GM21528 (cell line): ENCODE measurements around the gene SMIM36.
"Not testable (repeated sequence)": the region's sequence is repeated elsewhere in the genome, so short reads cannot be mapped to it uniquely, and the experiment has no call there.

Experiments used
- ATAC-seq: cut with Tn5 transposase; IDR thresholded peaks from one replicate; pipeline ENCODE4 v1.9.1; 2021; ENCODE audit warnings: mild to moderate bottlenecking, moderate library complexity; ENCODE audit not compliant: unreplicated experiment, low FRiP score

SMIM36 gene

DNA sequence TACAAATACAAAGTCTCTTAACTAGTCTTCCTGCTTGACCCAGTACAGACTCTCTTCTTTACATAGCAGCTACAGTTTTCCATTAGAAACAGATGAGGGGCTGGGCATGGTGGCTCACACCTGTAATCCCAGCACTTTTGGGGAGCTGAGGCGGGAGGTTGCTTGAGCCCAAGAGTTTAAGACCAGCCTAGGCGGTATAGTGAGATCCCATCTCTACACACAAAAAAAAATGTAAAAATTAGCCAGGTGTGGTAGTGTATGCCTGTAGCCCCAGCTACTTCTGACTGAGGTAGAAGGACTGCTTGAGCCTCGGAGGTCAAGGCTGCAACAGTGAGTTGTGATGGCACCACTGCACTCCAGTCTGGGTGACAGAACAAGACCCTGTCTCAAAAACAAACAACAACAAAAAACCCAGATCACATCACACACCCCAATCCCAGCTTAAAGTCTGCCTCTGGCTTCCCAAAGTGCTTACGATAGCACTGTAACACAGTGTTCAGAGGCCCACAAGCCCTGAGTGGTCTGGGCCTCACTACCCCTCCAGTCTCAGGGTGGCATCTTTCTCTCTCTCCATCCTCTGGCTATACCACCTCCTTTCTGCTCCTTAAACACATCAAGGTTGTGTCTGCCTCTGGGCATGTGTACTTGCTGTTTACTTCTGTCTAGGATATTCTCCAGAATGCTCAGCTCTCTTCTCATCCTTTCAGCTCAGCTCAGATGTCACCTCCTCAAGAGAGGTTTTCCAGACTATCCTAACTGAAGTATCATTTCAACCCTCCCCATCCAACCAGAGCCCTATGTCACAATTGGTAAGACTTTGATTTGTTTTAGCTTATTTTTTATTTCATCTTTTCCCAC lies 93.6 kb downstream of the SMIM36 start:
- no peak for ATAC-seq

DNA sequence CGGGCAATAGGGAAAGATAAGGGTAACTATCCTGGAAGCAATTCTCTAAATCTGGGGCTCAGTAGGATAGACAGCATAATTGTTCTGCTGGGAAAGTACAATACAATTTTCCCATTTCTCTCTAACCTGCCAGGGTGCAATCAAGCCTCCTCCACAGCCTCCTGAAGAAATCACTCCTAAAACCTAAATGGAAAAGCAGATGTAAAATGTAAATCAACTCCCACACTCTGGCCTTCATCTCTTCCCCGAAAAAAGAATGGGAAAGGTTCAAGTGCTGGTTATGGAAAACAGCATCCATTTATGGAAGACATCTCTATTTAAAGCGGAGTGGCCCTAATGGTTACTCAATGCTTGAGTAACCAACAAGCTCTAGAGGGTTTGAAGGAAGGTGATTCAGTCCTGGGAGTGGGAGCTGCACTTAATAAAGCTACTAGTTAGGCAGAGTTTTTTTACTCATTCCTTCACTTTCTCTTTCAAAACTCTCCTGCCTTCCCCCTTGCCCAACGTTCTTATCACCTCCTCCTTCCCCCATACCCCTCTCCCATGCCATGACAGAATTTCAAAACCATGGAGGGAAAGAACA lies 94.7 kb downstream of the SMIM36 start:
- ATAC-seq: no peak

DNA sequence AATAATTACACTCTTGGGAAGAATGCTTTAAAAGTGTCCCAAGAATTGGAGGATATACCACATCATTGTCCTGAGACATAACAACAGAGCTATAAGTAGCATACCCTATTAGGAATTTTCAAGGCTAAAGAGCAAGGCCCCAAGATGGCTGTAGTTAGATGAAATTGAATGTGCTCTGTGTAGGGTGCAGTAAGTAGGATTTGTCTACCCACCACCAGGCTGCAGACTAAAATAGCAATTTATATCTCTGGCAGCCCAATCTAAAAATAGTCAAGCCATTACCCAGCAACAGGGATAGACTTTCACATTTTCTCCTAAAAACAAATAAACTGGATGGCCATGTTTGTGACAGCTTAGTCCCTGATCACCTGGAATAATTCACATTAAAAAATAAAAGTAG lies 95.3 kb downstream of the SMIM36 start:
- no peak for ATAC-seq

DNA sequence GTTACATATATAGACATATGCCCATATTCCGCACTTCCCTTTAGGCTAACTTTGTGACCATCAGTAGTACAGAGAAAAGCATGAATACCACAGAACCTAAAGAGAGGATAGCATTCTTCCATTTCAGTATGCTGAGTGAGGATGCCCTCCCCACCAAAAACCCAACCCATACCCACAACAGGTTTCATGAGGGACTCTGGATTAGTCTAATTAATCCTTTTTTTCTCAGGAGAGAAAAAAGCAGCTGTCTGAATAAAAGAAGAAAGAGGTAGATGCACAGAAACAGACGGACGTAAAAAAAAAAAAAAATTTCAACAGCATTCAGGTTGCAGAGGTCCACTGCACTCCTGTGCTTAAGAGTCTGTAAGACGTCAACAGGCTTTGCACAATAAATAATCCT lies 96.3 kb downstream of the SMIM36 start:
- no peak for ATAC-seq

DNA sequence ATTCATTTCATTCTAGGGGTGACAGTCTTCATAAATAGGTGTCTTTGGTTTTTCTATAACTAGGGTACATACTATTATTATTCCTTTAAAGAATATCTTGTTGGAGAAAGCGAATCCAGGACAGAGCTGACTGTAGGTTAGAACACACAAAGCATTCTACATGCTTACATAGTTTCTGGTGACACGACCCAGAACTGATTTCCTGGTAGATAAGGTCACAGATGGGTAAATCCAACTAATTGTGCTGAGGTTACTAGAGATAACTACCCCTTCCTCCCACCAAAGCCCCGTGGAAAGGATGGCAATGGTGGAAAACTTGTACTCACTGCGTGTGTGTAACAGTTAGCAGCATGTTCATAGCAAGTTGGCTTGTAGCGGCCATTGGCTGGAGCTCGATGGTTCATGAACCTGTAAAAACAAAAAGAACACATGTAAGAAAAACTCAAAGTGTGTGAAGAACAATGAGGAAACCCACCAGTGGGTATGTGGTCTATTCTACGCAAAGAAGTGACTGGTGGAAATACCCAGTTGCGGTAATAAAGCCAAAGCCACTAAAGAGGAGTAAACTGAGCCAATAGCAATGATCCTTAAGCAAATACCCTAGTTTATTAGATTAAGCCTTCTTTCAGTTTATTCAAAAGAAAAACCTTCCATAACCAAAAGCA lies 97.3 kb downstream of the SMIM36 start:
- no peak for ATAC-seq

DNA sequence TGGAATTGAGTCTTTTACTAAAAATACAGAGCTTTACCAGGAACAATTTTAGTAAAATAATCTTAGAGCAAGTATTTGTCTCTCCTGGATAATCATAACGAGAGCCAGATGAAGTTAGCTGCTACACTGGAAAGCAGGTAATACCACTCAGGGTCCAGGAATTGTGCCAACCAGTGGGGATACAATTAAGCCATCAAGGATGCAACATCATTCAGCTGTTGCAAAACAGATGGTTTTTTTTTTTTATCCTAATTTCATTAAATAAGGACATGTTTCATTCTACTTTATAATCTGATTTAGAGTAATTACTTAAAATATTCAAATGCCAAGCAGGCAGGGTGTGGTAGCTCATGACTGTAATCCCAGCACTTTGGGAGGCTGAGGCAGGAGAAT lies 99.8 kb downstream of the SMIM36 start:
- ATAC-seq: no peak

DNA sequence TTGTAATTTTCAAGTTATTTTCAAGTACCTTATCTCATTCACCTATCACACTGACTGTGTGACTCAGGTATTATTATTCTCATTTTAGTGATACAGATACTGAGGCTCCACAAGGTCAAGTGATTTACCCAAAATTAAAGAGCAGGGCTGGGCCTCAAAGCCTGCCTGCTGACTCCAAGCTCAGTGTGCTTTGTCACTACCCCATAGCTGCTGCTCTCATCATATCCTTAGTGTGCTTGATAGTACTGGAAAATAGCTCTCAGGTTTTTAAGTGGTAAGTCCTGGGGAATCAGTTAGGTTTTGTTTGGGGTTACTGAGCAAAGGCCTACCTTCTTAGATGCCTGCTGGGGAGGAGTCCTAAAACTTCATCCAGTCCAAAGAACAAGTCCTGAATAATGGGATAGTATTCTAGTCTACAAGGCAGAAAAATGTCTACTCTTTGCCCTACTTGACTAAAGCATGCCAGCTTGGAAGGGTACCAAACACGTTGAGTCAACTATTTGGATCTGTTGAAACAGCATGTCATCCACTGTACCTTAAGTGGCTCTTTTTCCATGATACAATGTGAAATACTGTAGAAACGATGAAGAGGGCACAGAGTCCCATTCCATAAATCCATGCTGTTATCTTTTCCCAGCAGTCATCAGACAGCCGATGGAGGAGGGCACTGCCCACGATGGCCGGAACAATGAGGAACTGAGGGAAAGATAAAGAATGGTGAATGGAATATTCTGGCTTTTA lies 100.4 kb downstream of the SMIM36 start:
- ATAC-seq: no peak

DNA sequence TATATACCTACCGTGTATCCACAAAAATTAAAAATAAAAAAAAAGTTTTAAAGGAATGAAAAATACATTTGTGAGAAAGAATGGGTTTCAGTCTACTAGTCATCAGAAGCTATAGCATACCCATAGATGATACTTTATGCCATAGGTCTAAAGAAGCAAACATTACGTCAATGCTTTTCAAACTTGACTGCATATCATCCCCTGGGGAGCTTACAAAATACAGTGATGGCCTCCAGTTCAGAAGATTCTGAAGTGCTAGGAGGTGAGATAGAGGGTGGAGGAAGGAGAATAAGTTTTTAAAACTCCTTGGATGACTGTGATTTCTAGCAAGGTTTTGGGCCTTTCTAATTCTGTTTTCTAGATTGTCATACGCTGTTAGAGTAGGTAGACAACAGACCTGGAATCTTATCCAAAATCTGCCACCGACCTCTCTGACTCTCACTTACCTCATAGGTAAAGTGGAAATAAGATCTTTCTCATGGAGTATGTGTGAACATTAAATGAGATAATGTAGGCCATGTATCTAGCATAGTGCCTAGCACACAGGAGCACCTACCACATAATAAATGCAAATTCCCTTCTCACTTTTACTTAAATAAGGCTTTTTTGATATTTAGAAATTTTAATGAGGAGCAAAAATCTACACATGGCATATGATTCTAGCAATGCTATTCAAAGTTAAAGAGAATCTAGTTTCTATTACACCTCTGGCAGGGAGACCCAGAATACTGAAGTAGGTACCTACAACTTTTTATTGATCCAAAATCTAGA lies 102.0 kb downstream of the SMIM36 start:
- no peak for ATAC-seq

DNA sequence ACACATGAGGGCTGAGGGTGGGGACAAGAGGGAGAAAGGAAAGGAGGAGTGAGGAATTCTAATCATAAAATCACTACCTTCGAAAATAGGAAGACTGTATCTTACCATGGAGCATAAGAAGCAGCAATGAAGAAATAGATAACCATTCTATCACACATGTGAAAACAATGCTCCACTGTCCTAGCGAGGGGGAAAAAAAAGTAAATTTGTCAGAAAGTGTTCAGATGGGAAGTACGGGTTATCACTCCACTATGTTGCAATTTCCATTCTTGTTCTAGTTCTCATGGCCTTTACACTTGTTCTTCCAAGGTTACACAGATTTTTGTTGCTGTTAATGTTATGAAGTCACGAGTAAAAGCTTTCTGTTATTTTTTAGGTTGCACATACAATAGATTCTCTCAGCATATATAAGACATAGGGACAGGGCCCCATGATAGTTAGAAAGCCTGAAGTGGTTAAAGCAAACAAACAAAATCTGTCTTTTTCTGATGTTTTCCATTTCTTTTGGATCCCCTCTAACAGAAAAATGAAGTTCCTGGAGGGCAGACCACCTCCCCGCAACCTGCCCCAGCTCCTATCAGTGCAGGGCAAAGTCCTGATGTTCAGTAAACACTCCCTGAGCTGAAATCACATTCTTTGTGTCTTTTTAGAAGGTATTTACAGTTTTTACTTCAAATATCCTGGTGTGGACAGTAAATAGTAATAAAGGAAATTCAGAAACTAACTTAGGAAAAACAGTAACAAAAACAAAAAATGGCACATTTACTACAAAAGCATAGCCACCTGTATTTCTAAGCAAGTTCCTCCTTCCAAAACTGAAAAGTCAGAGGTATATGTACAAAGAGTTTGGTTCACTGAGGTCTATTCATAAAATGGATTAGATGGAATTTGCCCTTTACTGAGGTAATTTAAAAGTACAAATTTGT lies 103.3 kb downstream of the SMIM36 start:
- no peak for ATAC-seq

DNA sequence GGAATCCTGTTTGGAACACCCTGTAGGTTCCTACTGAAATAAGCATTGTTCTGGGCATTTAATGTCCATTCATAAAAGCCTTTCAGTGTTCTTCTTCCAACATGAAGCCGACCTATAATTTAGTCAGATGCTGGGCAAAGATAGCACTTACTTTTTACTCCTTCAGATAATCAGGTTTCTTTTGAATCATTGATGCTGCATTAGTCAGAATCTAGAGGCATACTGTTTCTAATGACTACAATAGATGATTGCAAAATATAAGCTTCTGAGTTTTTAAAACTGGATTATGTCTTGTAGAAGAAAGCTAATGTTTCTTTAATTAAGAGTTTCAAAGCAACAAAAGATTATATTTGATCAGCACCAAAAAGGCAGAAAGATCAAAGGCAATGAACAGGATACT lies 105.7 kb downstream of the SMIM36 start:
- ATAC-seq: no peak

DNA sequence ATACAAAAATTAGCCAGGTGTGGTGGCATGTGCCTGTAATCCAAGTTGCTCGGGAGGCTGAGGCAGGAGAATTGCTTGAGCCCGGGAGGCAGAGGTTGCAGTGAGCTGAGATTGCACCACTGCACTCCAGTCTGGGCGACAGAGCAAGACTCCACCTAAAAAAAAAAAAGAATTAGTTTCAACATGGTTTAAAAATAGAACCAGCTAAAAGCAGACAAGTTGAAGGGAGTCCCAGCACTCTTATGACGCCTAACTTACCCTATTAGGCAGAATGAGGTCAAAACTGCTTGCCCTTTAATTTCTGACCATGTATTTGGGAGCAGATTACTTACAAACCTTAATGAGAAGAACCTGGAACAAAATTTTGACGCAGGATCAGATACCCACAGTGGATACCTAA lies 107.1 kb downstream of the SMIM36 start:
- ATAC-seq: not testable (repeated sequence)

DNA sequence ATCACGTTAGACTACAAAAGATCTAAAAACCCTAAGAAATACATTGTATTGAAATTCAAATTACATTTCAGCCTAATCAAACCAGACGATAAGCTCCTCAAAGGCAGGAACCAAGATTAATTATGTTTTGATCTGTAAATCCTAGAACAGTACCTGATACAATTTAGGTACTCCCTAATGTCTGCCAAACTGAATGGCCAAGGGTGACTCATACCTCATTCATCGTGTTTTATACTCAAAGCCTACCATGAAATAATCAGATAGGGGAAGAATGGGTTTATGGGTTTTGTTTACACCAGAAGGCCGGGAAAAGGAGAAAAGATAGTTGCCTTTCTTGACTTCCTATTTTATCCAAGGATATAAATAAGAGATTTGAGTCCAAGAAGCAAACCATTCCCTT lies 108.9 kb downstream of the SMIM36 start:
- no peak for ATAC-seq
